Glutamatergic neuron (in vitro differentiated cells): Measurements from ENCODE around the gene CHST11. TPM values are rescaled to one million over a fixed set of nuclear protein-coding genes. Genes with fewer than 3 reads are reported as not detected.

Source experiments
- DNase-seq: peaks from one replicate; pipeline ENCODE4 v3.0.0; 2022
- H3K27ac Mint-ChIP-seq: one replicate; pipeline ENCODE4 v1.8.0; 2020; ENCODE audit warnings: mild to moderate bottlenecking, mixed read lengths, inconsistent platforms; ENCODE audit not compliant: unreplicated experiment
- H3K27me3 Mint-ChIP-seq: one replicate; pipeline ENCODE4 v1.8.0; 2020; ENCODE audit warnings: mild to moderate bottlenecking, moderate library complexity, mixed read lengths, inconsistent platforms; ENCODE audit not compliant: unreplicated experiment
- H3K36me3 Mint-ChIP-seq: one replicate; pipeline ENCODE4 v1.8.0; 2020; ENCODE audit warnings: mild to moderate bottlenecking, mixed read lengths, inconsistent platforms; ENCODE audit not compliant: unreplicated experiment
- H3K4me1 Mint-ChIP-seq: one replicate; pipeline ENCODE4 v1.8.0; 2020; ENCODE audit warnings: mild to moderate bottlenecking, low read depth, mixed read lengths, inconsistent platforms; ENCODE audit not compliant: unreplicated experiment
- H3K4me3 Mint-ChIP-seq: one replicate; pipeline ENCODE4 v1.8.0; 2020; ENCODE audit warnings: mild to moderate bottlenecking, mixed read lengths, inconsistent platforms; ENCODE audit not compliant: unreplicated experiment
- H3K9me3 Mint-ChIP-seq: one replicate; pipeline ENCODE4 v1.8.0; 2020; ENCODE audit warnings: mild to moderate bottlenecking, moderate library complexity, mixed read lengths, inconsistent platforms; ENCODE audit not compliant: unreplicated experiment
- CTCF ChIP-seq: fragments of 200-600 bp; sonication (generic); IDR thresholded peaks from one replicate; pipeline ENCODE4 v1.5.0; 2021; ENCODE audit not compliant: partially characterized antibody, unreplicated experiment
- total RNA-seq: library from RNA; stranded (reverse); fragmentation: NEBNext Ultra II Directional; extraction: Animal tissue kit (Norgen Biotek cat#: 25700); gene quantifications from one replicate; pipeline ENCODE4 v1.2.1, GENCODE V29; 2021; ENCODE audit not compliant: unreplicated experiment

Gene CHST11
- total RNA-seq, 1 donor from 2014 or later = 11.5 TPM

- H3K27ac Mint-ChIP-seq = no peak overlapping the region
- H3K4me1 Mint-ChIP-seq = peaks cover 5% of the 10 kb centered on the region
- H3K27me3 Mint-ChIP-seq = no peaks in the 10 kb centered on the region
- no peaks in the 10 kb centered on the region for H3K9me3 Mint-ChIP-seq
- no peak overlapping the region for H3K4me3 Mint-ChIP-seq
- no peak for TF ChIP-seq CTCF
- no peak for DNase-seq
- no peaks in the 10 kb centered on the region for H3K36me3 Mint-ChIP-seq
Observed at GRCh38 chr12:104470521-104470920, 13.8 kb downstream of the CHST11 start.

GRCh38 chr12:104471336-104471735 lies 14.6 kb downstream of the CHST11 start:
- Mint-ChIP-seq H3K4me1 (peaks cover 5% of the 10 kb centered on the region), H3K9me3 (no peaks in the 10 kb centered on the region), H3K27me3 (no peaks in the 10 kb centered on the region), H3K36me3 (no peaks in the 10 kb centered on the region), H3K4me3 (no peak overlapping the region), H3K27ac (no peak overlapping the region)
- DNase-seq = no peak
- TF ChIP-seq CTCF = no peak

GRCh38 chr12:104472748-104473147 lies 16.0 kb downstream of the CHST11 start:
- TF ChIP-seq CTCF = no peak
- peaks cover 5% of the 10 kb centered on the region for H3K4me1 Mint-ChIP-seq
- no peak overlapping the region for H3K27ac Mint-ChIP-seq
- H3K4me3 Mint-ChIP-seq = no peak overlapping the region
- DNase-seq = no peak
- peaks cover 3% of the 10 kb centered on the region for H3K36me3 Mint-ChIP-seq
- H3K27me3 Mint-ChIP-seq = no peaks in the 10 kb centered on the region
- H3K9me3 Mint-ChIP-seq = no peaks in the 10 kb centered on the region

- Mint-ChIP-seq H3K9me3 (no peaks in the 10 kb centered on the region), H3K27ac (no peak overlapping the region), H3K4me3 (no peak overlapping the region), H3K27me3 (no peaks in the 10 kb centered on the region), H3K36me3 (peaks cover 5% of the 10 kb centered on the region), H3K4me1 (peaks cover 5% of the 10 kb centered on the region)
- no peak for TF ChIP-seq CTCF
- DNase-seq = no peak
Observed at GRCh38 chr12:104473374-104473983, 16.7 kb downstream of the CHST11 start.

- Mint-ChIP-seq H3K4me1 (peaks cover 3% of the 10 kb centered on the region), H3K9me3 (no peaks in the 10 kb centered on the region), H3K27me3 (no peaks in the 10 kb centered on the region), H3K27ac (no peak overlapping the region), H3K4me3 (no peak overlapping the region), H3K36me3 (peaks cover 5% of the 10 kb centered on the region)
- TF ChIP-seq CTCF = no peak
- no peak for DNase-seq
Observed at GRCh38 chr12:104475271-104475670, 18.5 kb downstream of the CHST11 start.
